ENCODE data around the gene GNAZ. TPM values are rescaled to one million over a fixed set of nuclear protein-coding genes. Genes with fewer than 3 reads are reported as not detected.
A peak's percentile ranks its signal among the peaks of the same experiment; 100 is the strongest.

GNAZ gene
- total RNA-seq, 5 donors from 2014 or later (not counting 1 experiment from before 2014, with no cell fraction given): 0.70 to 1.4 (median 1.3) TPM

DNA sequence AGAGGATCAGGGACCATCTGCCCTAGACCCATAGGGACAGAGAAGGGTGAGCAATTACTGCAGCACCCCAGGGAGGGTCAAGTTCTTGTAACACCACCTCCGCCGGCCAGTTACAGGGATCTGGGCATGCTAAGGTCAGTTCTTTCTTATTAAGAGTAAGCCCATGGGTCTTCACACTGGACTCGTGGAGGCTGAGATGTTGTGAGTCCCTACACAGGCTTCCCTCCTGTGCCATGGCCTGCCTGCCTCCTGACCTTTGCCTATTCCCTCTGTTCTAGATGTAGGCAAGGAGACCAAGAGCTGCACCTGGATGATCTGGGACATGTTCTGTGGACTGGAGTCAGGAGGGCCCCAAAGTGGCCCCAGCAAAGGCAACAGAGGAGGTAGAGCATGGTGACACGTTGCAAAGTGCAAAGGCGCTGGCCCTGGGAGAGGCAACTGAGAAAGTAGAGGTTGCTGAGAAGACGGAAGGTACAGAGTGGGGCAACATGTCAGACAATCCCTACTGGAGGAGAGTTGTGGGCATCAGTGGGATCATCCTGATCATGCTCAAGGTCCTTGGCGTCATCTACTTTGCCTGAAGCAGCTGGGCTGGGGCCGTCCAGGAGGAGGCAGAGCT, 16.3 kb upstream of the GNAZ start:
- POLR2A ChIA-PET: no interaction called here
- Histone ChIP-seq H3K4me1 (ENCODE audit: control insufficient read depth in 1 of 2, extremely low read depth in 1 of 2, insufficient read depth in 2 of 2, low read length in 2 of 2) (no peaks in the 10 kb centered on the region), H3K27ac (ENCODE audit: low read length) (no peak overlapping the region), H3K36me3 (ENCODE audit: control insufficient read depth in 2 of 2, extremely low read depth in 1 of 2, insufficient read depth in 1 of 2, low read length in 1 of 2) (no peaks in the 10 kb centered on the region), H3K4me3 (ENCODE audit: control insufficient read depth in 1 of 2, extremely low read depth in 1 of 2, low read length in 1 of 2) (no peak overlapping the region), H3K27me3 (replicated peaks in 1 of 2; ENCODE audit: control insufficient read depth in 2 of 2, extremely low read depth in 1 of 2, insufficient read depth in 2 of 2, low read length in 1 of 2) (peaks cover 0 to 2% of the 10 kb centered on the region in 2 experiments), H3K9me3 (no peaks in the 10 kb centered on the region)
- WGBS (ENCODE audit: insufficient coverage): 95% methylated on average over 8 of the region's 8 CpGs
- peaks cover 0 to 16% (median 0%) of the 10 kb centered on the region in 3 donors for H3K4me1 Mint-ChIP-seq
- peaks cover 5 to 10% (median 10%) of the 10 kb centered on the region in 3 donors for H3K9me3 Mint-ChIP-seq
- no peaks in the 10 kb centered on the region for H3K36me3 Mint-ChIP-seq
- H3K27me3 Mint-ChIP-seq: peaks cover 2 to 8% of the 10 kb centered on the region in 2 donors
- DNase-seq (peak in 1 of 35 experiments; percentile 4), ATAC-seq (replicated peaks in 1 of 4) (no peak)
- CTCF ChIA-PET: no interaction called here
- no peak overlapping the region for H3K27ac Mint-ChIP-seq
- no peak overlapping the region for H3K4me3 Mint-ChIP-seq

DNA sequence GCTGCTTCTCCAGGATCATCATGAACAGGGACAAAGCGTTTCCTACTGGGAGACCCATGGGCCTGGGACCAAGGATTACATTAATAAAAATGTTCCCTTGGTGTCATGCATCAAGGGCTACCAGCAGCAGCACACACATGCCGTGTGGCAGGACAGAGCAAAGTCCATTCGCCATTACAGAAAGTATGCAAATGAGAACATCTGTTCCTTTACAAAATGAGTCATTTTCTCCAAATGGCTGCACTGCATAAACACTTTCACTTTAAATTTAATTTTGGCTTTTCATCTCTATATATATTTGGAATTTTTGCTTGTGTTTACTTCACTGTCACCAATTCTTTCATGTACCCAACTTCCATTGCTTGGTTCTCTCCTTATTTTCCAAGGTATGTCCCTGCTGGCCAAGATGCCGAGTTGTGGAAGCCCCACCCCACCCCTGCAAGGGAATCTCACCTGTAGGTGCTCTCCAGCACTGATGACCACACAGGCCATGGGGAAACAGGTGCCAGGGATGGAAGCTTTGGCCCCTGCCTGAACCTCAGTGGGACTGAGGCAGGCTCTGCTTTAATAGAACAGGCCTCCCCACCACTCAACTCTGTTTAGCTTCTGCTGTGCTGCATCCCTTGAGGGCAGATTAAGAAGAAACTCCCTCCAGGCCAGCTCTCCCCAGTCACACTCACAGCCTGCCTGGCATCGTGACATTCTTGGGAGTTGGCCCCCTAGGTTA, 15.6 kb upstream of the GNAZ start:
- peaks cover 5 to 10% (median 10%) of the 10 kb centered on the region in 3 donors for H3K9me3 Mint-ChIP-seq
- POLR2A ChIA-PET: no interaction called here
- ATAC-seq (replicated peaks in 1 of 4) (no peak), DNase-seq (peak in 3 of 35 experiments; percentile 3 to 5 (median 4))
- Histone ChIP-seq H3K4me3 (ENCODE audit: control insufficient read depth in 1 of 2, extremely low read depth in 1 of 2, low read length in 1 of 2) (no peak overlapping the region), H3K9me3 (no peaks in the 10 kb centered on the region), H3K4me1 (ENCODE audit: control insufficient read depth in 1 of 2, extremely low read depth in 1 of 2, insufficient read depth in 2 of 2, low read length in 2 of 2) (no peaks in the 10 kb centered on the region), H3K36me3 (ENCODE audit: control insufficient read depth in 2 of 2, extremely low read depth in 1 of 2, insufficient read depth in 1 of 2, low read length in 1 of 2) (no peaks in the 10 kb centered on the region), H3K27me3 (replicated peaks in 1 of 2; ENCODE audit: control insufficient read depth in 2 of 2, extremely low read depth in 1 of 2, insufficient read depth in 2 of 2, low read length in 1 of 2) (peaks cover 0 to 2% of the 10 kb centered on the region in 2 experiments), H3K27ac (ENCODE audit: low read length) (no peak overlapping the region)
- H3K4me3 Mint-ChIP-seq: no peak overlapping the region
- peaks cover 0 to 4% of the 10 kb centered on the region in 2 donors for H3K27me3 Mint-ChIP-seq
- no peaks in the 10 kb centered on the region for H3K36me3 Mint-ChIP-seq
- H3K27ac Mint-ChIP-seq: no peak overlapping the region
- peaks cover 0 to 11% (median 0%) of the 10 kb centered on the region in 3 donors for H3K4me1 Mint-ChIP-seq
- CTCF ChIA-PET: no interaction called here
- 73% methylated on average over 4 of the region's 5 CpGs for WGBS (ENCODE audit: insufficient coverage)

DNA sequence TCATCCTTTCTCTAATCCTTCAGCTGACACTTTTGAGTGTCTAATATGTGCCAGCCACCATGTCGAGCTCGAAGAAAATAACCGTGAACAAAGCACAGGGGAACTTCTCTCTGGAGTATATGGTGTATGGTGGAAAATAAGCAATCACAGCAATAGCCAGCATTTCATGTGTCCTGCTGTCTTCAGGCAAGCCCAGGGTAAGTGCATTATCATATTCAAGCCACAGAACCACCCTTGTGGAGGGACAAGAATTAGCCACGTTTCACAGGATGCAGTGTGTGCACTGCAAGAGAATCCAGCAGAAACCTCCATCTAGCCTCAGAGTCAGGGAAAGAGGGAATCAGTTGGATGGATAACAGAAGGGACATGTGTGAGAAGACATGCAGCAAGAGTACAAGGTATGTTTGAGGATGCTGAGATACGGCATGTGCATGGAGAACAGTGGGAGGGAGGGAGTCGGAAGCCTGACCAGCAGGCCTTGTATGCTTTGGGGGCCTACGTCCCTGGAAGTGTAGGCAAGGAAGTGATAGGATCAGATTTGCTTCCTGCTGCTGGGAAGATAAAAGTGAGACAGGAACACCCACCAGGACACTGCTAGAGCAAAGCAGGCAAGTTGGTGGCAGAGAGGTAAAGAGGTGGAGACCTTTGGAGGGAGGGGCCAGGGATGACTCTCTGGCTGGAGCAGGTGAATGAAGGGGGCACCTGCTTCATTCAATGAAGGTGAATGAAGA, 14.7 kb upstream of the GNAZ start:
- peak in 3 of 35 experiments; percentile 2 to 10 (median 4) for DNase-seq
- H3K4me3 ChIP-seq (ENCODE audit: control insufficient read depth in 1 of 2, extremely low read depth in 1 of 2, low read length in 1 of 2): no peak overlapping the region
- Mint-ChIP-seq H3K4me3 (no peak overlapping the region), H3K27ac (no peak overlapping the region), H3K27me3 (no peaks in the 10 kb centered on the region), H3K9me3 (peaks cover 5 to 10% (median 10%) of the 10 kb centered on the region in 3 donors), H3K4me1 (peaks cover 0 to 4% (median 0%) of the 10 kb centered on the region in 3 donors), H3K36me3 (no peaks in the 10 kb centered on the region)
- ChIA-PET POLR2A (no interaction called here), CTCF (no interaction called here)
- H3K27me3 ChIP-seq (replicated peaks in 1 of 2; ENCODE audit: control insufficient read depth in 2 of 2, extremely low read depth in 1 of 2, insufficient read depth in 2 of 2, low read length in 1 of 2): peaks cover 0 to 4% of the 10 kb centered on the region in 2 experiments
- 86% methylated on average over 3 of the region's 7 CpGs for WGBS (ENCODE audit: insufficient coverage)
- H3K36me3 ChIP-seq (ENCODE audit: control insufficient read depth in 2 of 2, extremely low read depth in 1 of 2, insufficient read depth in 1 of 2, low read length in 1 of 2): no peaks in the 10 kb centered on the region
- no peak overlapping the region for H3K27ac ChIP-seq (ENCODE audit: low read length)
- H3K4me1 ChIP-seq (ENCODE audit: control insufficient read depth in 1 of 2, extremely low read depth in 1 of 2, insufficient read depth in 2 of 2, low read length in 2 of 2): no peaks in the 10 kb centered on the region
- ATAC-seq (replicated peaks in 1 of 4): no peak
- no peaks in the 10 kb centered on the region for H3K9me3 ChIP-seq

DNA sequence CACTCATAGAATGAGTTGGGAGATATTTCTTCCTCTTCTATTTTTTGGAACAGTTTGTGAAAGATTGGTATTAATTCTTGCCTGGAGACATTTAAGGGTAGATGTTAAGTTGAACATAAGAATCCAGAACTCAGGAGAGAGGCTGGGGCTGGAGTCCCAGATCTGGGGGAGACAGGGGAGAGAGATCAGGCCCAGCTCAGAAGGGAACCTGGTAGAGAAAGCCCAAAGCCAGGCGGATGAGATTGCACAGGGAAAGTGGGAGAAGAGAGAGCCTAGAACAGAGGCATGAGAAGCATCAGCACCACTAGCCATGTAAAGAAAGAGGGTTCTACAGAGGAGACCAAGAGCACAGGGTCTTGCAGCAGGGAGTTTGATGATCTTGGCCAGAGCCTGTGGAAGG, 13.0 kb upstream of the GNAZ start:
- H3K4me1 Mint-ChIP-seq: no peaks in the 10 kb centered on the region
- 10% methylated on average over 1 of the region's 1 CpG for WGBS (ENCODE audit: insufficient coverage)
- H3K36me3 ChIP-seq (ENCODE audit: control insufficient read depth in 2 of 2, extremely low read depth in 1 of 2, insufficient read depth in 1 of 2, low read length in 1 of 2): no peaks in the 10 kb centered on the region
- ATAC-seq (replicated peaks in 1 of 4) (no peak), DNase-seq (no peak)
- peaks cover 5 to 10% (median 10%) of the 10 kb centered on the region in 3 donors for H3K9me3 Mint-ChIP-seq
- H3K27me3 Mint-ChIP-seq: no peaks in the 10 kb centered on the region
- H3K27ac ChIP-seq (ENCODE audit: low read length): no peak overlapping the region
- H3K4me1 ChIP-seq (ENCODE audit: control insufficient read depth in 1 of 2, extremely low read depth in 1 of 2, insufficient read depth in 2 of 2, low read length in 2 of 2): no peaks in the 10 kb centered on the region
- H3K27ac Mint-ChIP-seq: no peak overlapping the region
- H3K9me3 ChIP-seq: no peaks in the 10 kb centered on the region
- no peak overlapping the region for H3K4me3 Mint-ChIP-seq
- no peaks in the 10 kb centered on the region for H3K36me3 Mint-ChIP-seq
- POLR2A ChIA-PET: no interaction called here
- CTCF ChIA-PET: no interaction called here
- no peak overlapping the region for H3K4me3 ChIP-seq (ENCODE audit: control insufficient read depth in 1 of 2, extremely low read depth in 1 of 2, low read length in 1 of 2)
- peaks cover 0 to 9% of the 10 kb centered on the region in 2 experiments for H3K27me3 ChIP-seq (replicated peaks in 1 of 2; ENCODE audit: control insufficient read depth in 2 of 2, extremely low read depth in 1 of 2, insufficient read depth in 2 of 2, low read length in 1 of 2)

DNA sequence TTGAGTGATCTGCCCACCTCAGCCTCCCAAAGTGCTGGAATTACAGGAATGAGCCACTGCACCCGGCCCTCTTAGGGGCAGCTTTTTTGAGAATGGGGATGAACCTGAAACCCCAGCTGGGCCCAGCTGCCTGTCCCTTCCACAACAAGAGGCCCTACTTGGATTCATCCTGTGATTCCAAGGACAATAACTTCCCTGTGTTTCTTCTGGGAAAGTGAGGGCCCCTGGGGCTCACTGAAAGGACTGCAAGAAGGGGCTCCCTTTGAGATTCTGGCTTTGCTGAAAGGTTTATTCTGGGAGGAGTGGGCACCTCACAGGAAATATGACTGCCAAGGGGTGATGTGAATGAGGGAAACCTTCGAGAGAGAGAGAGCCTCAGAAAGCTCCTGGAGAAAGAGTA, 12.3 kb upstream of the GNAZ start:
- no peaks in the 10 kb centered on the region for H3K4me1 ChIP-seq (ENCODE audit: control insufficient read depth in 1 of 2, extremely low read depth in 1 of 2, insufficient read depth in 2 of 2, low read length in 2 of 2)
- POLR2A ChIA-PET: no interaction called here

DNA sequence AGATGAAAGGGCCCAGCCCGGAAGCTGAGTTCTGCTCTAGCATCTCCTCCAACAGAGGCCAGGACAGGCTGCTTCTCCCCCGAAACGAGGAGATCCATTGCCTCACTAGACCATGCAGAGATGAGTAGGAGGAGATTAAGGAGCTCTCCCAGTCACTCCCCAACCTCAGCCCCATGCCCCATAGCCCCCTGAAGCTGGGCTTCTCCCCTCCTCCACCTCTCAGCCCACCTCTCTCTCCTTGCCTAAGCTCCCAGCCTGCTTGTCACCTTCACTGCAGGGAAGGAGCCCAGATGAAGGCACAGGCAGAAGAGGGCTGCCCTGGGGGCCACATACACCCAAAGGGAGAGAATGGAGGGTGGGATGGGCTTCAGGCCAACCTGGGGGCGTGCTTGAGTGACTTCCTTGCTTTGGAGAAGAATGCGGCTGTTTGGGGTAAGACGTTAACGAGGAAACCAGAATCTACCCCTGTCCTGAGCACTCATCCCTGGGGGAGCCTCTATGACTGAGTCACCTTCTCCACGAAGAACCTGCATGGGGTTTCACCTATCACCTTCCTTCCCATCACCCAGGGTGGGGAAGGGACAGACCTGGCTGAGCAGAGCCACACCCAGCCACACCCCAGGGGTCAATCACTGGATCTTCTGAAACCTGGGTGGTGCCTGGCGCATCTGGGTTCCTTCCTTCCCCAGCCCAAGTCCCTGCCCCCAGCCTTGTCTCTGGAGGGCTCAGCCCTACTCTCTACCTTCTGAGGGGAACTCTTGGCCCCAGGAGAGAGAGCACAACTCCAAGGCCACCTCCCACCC, 11.6 kb upstream of the GNAZ start:
- H3K27me3 Mint-ChIP-seq: no peaks in the 10 kb centered on the region
- Histone ChIP-seq H3K36me3 (ENCODE audit: control insufficient read depth in 2 of 2, extremely low read depth in 1 of 2, insufficient read depth in 1 of 2, low read length in 1 of 2) (no peaks in the 10 kb centered on the region), H3K4me3 (ENCODE audit: control insufficient read depth in 1 of 2, extremely low read depth in 1 of 2, low read length in 1 of 2) (no peak overlapping the region), H3K27me3 (replicated peaks in 1 of 2; ENCODE audit: control insufficient read depth in 2 of 2, extremely low read depth in 1 of 2, insufficient read depth in 2 of 2, low read length in 1 of 2) (peaks cover 0 to 9% of the 10 kb centered on the region in 2 experiments), H3K4me1 (ENCODE audit: control insufficient read depth in 1 of 2, extremely low read depth in 1 of 2, insufficient read depth in 2 of 2, low read length in 2 of 2) (no peaks in the 10 kb centered on the region), H3K9me3 (no peaks in the 10 kb centered on the region), H3K27ac (ENCODE audit: low read length) (no peak overlapping the region)
- no peak for ATAC-seq (replicated peaks in 1 of 4)
- ChIA-PET CTCF (no interaction called here), POLR2A (no interaction called here)
- WGBS (ENCODE audit: insufficient coverage): 68% methylated on average over 3 of the region's 9 CpGs
- H3K4me1 Mint-ChIP-seq: no peaks in the 10 kb centered on the region
- H3K9me3 Mint-ChIP-seq: peaks cover 5 to 10% (median 10%) of the 10 kb centered on the region in 3 donors
- no peak overlapping the region for H3K27ac Mint-ChIP-seq
- H3K4me3 Mint-ChIP-seq: no peak overlapping the region
- peak in 2 of 35 experiments; percentile 2 to 5 for DNase-seq
- H3K36me3 Mint-ChIP-seq: no peaks in the 10 kb centered on the region

More for the DNA sequence above, 12.3 kb upstream of the GNAZ start:
- DNase-seq (peak in 1 of 35 experiments; percentile 12), ATAC-seq (replicated peaks in 1 of 4) (no peak)
- Mint-ChIP-seq H3K4me3 (no peak overlapping the region), H3K36me3 (no peaks in the 10 kb centered on the region), H3K4me1 (no peaks in the 10 kb centered on the region), H3K27me3 (no peaks in the 10 kb centered on the region), H3K27ac (no peak overlapping the region), H3K9me3 (peaks cover 5 to 10% (median 10%) of the 10 kb centered on the region in 3 donors)
- CTCF ChIA-PET: no interaction called here
- WGBS (ENCODE audit: insufficient coverage): 54% methylated on average over 2 of the region's 2 CpGs
- peaks cover 0 to 9% of the 10 kb centered on the region in 2 experiments for H3K27me3 ChIP-seq (replicated peaks in 1 of 2; ENCODE audit: control insufficient read depth in 2 of 2, extremely low read depth in 1 of 2, insufficient read depth in 2 of 2, low read length in 1 of 2)
- H3K36me3 ChIP-seq (ENCODE audit: control insufficient read depth in 2 of 2, extremely low read depth in 1 of 2, insufficient read depth in 1 of 2, low read length in 1 of 2): no peaks in the 10 kb centered on the region
- no peak overlapping the region for H3K4me3 ChIP-seq (ENCODE audit: control insufficient read depth in 1 of 2, extremely low read depth in 1 of 2, low read length in 1 of 2)
- H3K27ac ChIP-seq (ENCODE audit: low read length): no peak overlapping the region
- no peaks in the 10 kb centered on the region for H3K9me3 ChIP-seq
